Endodermal cell (in vitro differentiated cells): ENCODE results near the gene CFAP161. TPM values are rescaled to one million over a fixed set of nuclear protein-coding genes. Genes with fewer than 3 reads are reported as not detected.

Source experiments
- DNase-seq: peaks from one replicate; pipeline ENCODE4 v3.0.0-alpha.2; 2017
- H3K27ac ChIP-seq: 2 replicates; pipeline ENCODE4 v1.5.1; 2013; ENCODE audit warnings: mild to moderate bottlenecking, low read depth, low read length, moderate library complexity
- H3K27me3 ChIP-seq: 2 replicates; pipeline ENCODE4 v1.6.1; 2013; ENCODE audit warnings: mild to moderate bottlenecking, low read length, moderate library complexity; ENCODE audit not compliant: insufficient read depth, control insufficient read depth, poor library complexity, severe bottlenecking
- H3K36me3 ChIP-seq: 2 replicates; pipeline ENCODE4 v1.7.0; 2013; ENCODE audit warnings: mild to moderate bottlenecking, low read length, moderate library complexity; ENCODE audit not compliant: control insufficient read depth, insufficient read depth
- H3K4me1 ChIP-seq: one replicate; pipeline ENCODE4 v1.7.0; 2013; ENCODE audit warnings: low read length; ENCODE audit not compliant: control insufficient read depth, insufficient read depth
- H3K4me3 ChIP-seq: 2 replicates; pipeline ENCODE4 v1.5.1; 2013; ENCODE audit warnings: mild to moderate bottlenecking, low read length, moderate library complexity
- H3K9ac ChIP-seq: 2 replicates; pipeline ENCODE4 v1.6.1; 2013; ENCODE audit warnings: mild to moderate bottlenecking, low read length, moderate library complexity; ENCODE audit not compliant: poor library complexity, severe bottlenecking; ENCODE audit errors: extremely low read depth
- H3K9me3 ChIP-seq: 2 replicates; pipeline ENCODE4 v1.6.1; 2013; ENCODE audit warnings: mild to moderate bottlenecking, low read length, moderate library complexity; ENCODE audit not compliant: control insufficient read depth
- H3K27ac Mint-ChIP-seq: 2 replicates; pipeline ENCODE4 v1.8.0; 2020; ENCODE audit warnings: mixed read lengths
- H3K27me3 Mint-ChIP-seq: 2 replicates; pipeline ENCODE4 v1.8.0; 2021; ENCODE audit warnings: mild to moderate bottlenecking, mixed read lengths; ENCODE audit not compliant: insufficient read depth
- H3K36me3 Mint-ChIP-seq: 2 replicates; pipeline ENCODE4 v1.8.0; 2020; ENCODE audit warnings: low read depth, mixed read lengths
- H3K4me1 Mint-ChIP-seq: 2 replicates; pipeline ENCODE4 v1.8.0; 2020; ENCODE audit warnings: mixed read lengths
- H3K4me3 Mint-ChIP-seq: 2 replicates; pipeline ENCODE4 v1.8.0; 2020; ENCODE audit warnings: mild to moderate bottlenecking, moderate library complexity, mixed read lengths
- H3K9me3 Mint-ChIP-seq: 2 replicates; pipeline ENCODE4 v1.8.0; 2020; ENCODE audit warnings: mild to moderate bottlenecking, mixed read lengths
- CTCF ChIP-seq: fragments of 200-600 bp; sonication (generic); conservative IDR thresholded peaks from 2 replicates; pipeline ENCODE4 v1.5.0; 2021; ENCODE audit warnings: antibody characterized with exemption, mild to moderate bottlenecking
- WGBS, 2 experiments: methylation state at CpG; one replicate each; pipeline versions ENCODE4 v1.1.5 to v1.1.7; 2013; ENCODE audit warnings: missing lambda C conversion rate in 2 of 2, mixed read lengths in 1 of 2; ENCODE audit not compliant: insufficient coverage in 1 of 2, insufficient read length in 1 of 2; 5-methylcytosine and 5-hydroxymethylcytosine counted together
- total RNA-seq, 2 donors: library from RNA; stranded (reverse); fragmentation: NEBNext Ultra II Directional in 1 of 2; extraction: Animal tissue kit (Norgen Biotek cat#: 25700) in 1 of 2; gene quantifications; 2 replicates in 1 of 2; 3 replicates in 1 of 2; pipeline ENCODE4 v1.2.1, GENCODE V29; 2021

Gene CFAP161
- total RNA-seq, 2 donors from 2014 or later: not detected

DNA sequence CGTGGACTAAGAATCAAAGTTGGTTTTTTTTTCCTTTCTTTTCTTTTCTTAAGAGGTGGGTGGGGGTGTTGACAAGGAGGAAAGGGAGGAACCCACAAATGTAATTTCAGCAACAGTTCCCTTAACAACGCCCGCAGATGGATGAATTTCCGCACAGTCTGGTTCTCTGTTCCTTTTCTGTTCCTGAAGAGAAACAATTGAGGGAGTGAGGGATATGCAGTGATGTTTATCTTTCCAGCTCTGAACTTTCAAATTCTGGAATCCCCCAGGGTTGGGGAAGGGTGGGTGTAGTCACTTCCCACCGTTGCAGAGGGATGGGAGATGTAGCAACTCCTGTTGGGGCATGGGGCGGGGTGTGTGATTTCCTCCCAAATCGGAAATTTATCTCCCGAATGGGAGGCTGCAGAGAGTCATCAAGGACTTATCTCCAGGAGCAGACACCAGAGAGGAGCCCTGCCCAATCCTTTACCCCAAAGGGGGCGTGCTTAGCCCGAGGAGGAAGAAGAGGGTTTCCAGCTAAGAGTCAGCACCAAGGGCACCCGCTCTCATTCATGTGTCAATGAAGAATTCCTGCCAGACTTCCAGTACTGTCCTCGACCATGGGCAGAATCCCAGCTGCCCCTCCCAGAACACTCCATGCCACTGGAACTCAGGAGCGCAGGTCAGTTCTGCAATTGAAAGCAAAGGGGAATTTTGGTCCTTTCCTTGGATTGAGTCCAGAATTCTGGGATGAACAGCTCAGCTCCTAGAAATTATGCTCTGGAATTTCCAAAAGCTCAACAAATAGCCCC is 35.0 kb upstream of the CFAP161 start:
- Mint-ChIP-seq H3K4me1 (no peaks in the 10 kb centered on the region), H3K4me3 (no peak overlapping the region), H3K27me3 (peaks cover 8% of the 10 kb centered on the region), H3K27ac (no peak overlapping the region), H3K36me3 (no peaks in the 10 kb centered on the region), H3K9me3 (no peaks in the 10 kb centered on the region)
- TF ChIP-seq CTCF: no peak
- no peaks in the 10 kb centered on the region for H3K4me1 ChIP-seq
- no peak overlapping the region for H3K4me3 ChIP-seq
- H3K27ac ChIP-seq: no peak overlapping the region
- no peak for DNase-seq
- no peaks in the 10 kb centered on the region for H3K36me3 ChIP-seq
- no peaks in the 10 kb centered on the region for H3K9me3 ChIP-seq
- no peak overlapping the region for H3K9ac ChIP-seq
- 79 to 85% methylated on average over 7 to 13 of the region's 13 CpGs for WGBS, 2 experiments
- no peaks in the 10 kb centered on the region for H3K27me3 ChIP-seq

GRCh38 chr15:81101894-81102815 is 31.9 kb upstream of the CFAP161 start:
- Mint-ChIP-seq H3K4me1 (no peaks in the 10 kb centered on the region), H3K4me3 (no peak overlapping the region), H3K27me3 (peaks cover 12% of the 10 kb centered on the region), H3K9me3 (no peaks in the 10 kb centered on the region), H3K36me3 (no peaks in the 10 kb centered on the region), H3K27ac (no peak overlapping the region)
- no peak for TF ChIP-seq CTCF
- H3K9me3 ChIP-seq: no peaks in the 10 kb centered on the region
- H3K4me3 ChIP-seq: no peak overlapping the region
- no peaks in the 10 kb centered on the region for H3K4me1 ChIP-seq
- no peak for DNase-seq
- no peak overlapping the region for H3K27ac ChIP-seq
- H3K9ac ChIP-seq: no peak overlapping the region
- 87 to 89% methylated on average over 6 to 7 of the region's 7 CpGs for WGBS, 2 experiments
- no peaks in the 10 kb centered on the region for H3K36me3 ChIP-seq
- no peaks in the 10 kb centered on the region for H3K27me3 ChIP-seq

DNA sequence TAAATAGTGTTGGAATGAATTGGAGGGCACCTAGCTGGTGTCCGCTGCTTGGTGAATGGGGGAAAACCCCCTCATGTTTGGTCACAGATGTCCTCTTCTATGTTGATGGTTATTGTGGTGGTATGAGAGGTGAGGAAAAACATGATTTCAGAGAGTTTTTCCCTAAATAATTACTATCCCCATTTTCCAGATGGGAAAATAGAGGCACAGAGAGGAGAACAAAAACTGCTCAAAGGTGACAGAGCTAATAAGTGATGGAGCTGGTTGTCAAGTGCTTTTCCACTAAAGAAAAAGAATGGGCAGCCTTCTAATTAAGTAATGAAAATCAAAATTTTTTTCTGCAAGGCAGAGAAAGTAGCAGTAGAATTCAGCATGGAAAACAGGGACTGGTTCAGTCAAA is 30.2 kb upstream of the CFAP161 start:
- no peak for TF ChIP-seq CTCF
- Mint-ChIP-seq H3K27ac (no peak overlapping the region), H3K4me3 (no peak overlapping the region), H3K9me3 (no peaks in the 10 kb centered on the region), H3K4me1 (no peaks in the 10 kb centered on the region), H3K36me3 (no peaks in the 10 kb centered on the region), H3K27me3 (peaks cover 12% of the 10 kb centered on the region)
- Histone ChIP-seq H3K9me3 (no peaks in the 10 kb centered on the region), H3K36me3 (no peaks in the 10 kb centered on the region), H3K9ac (no peak overlapping the region), H3K4me3 (no peak overlapping the region), H3K27ac (no peak overlapping the region), H3K27me3 (no peaks in the 10 kb centered on the region), H3K4me1 (no peaks in the 10 kb centered on the region)
- DNase-seq: no peak
- WGBS, 2 experiments: 93% methylated on average over 1 of the region's 1 CpG; no CpG with 5 or more reads in 1 of the 2 experiments
